Measurements from ENCODE around the gene COPS8. TPM values are rescaled to one million over a fixed set of nuclear protein-coding genes. Genes with fewer than 3 reads are reported as not detected.

Gene COPS8
- total RNA-seq, 2 experiments from 2014 or later: 39.5 to 42.2 TPM

DNA sequence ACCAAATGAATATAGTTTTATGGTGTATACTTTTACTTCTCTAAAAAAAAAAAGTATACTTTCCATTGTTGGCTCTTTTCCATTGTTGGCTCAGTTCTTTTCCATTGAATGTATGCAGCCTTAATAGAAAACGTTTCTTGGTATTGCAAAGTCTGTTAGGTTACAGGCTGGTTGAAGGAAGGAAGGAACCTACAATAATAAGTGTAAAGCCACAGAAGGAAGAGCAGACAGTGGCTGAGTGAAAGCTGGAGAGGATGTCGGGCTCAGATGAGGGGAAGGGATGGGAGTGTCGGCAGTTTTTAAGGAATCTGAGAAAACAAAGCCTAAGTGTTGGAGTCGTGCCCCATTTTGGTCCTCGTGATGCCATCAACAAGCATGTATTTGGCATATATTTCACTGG lies 6.8 kb downstream of the COPS8 start:
- ChIA-PET CTCF (no interaction called here), POLR2A (no interaction called here)
- no peak for ATAC-seq
- Mint-ChIP-seq H3K4me3 (no peak overlapping the region), H3K27ac (no peak overlapping the region), H3K27me3 (ENCODE audit: low read depth) (no peaks in the 10 kb centered on the region), H3K36me3 (ENCODE audit: low read depth) (peaks cover 17% of the 10 kb centered on the region), H3K4me1 (ENCODE audit: low read depth) (peaks cover 3% of the 10 kb centered on the region), H3K9me3 (ENCODE audit: insufficient read depth) (no peaks in the 10 kb centered on the region)
- no peak for DNase-seq

DNA sequence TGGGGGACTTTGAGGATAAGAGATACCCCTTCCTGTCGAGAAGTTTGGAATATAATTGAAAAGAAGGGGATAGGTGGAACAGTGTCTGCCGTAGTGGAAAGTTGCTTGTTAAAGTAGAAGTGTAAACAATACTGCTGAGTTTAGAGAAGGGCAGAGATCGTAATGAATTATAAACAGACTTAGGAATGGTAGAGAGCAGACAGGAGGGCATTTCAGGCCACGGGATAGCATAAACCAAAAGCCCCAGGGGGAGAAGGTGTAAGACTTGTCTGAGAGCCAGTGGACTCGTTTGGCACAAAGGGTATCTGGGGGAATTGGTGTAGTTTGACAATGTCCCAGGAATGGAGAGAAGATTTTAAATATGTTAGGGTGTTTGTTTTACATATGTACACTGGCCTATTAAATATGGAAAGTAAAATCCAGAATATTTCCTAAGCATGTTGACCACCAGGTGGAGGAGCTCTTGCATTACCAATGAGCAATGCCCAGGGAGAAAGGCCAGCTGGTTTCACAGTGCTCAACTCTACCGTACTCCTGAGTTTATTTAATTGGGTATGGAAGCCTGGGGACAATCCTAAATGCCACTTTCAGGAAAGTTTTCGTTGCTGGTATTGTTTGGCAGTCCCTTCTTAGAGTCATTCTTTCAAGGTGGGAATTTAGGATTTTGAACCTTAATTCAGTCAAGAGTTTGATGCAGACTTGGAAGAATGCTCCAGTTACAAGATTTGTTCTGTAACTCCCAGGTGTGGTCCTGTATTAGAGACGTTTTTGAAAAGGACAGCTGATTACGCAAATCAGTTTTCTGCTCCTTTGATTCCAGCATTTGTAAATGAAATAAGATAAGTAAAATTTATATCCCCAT lies 7.5 kb downstream of the COPS8 start:
- POLR2A ChIA-PET: no interaction called here
- DNase-seq (no peak), ATAC-seq (no peak)
- H3K9me3 Mint-ChIP-seq (ENCODE audit: insufficient read depth): no peaks in the 10 kb centered on the region
- H3K27me3 Mint-ChIP-seq (ENCODE audit: low read depth): no peaks in the 10 kb centered on the region
- no peaks in the 10 kb centered on the region for H3K4me1 Mint-ChIP-seq (ENCODE audit: low read depth)
- H3K4me3 Mint-ChIP-seq: no peak overlapping the region
- H3K36me3 Mint-ChIP-seq (ENCODE audit: low read depth): peaks cover 21% of the 10 kb centered on the region
- no peak overlapping the region for H3K27ac Mint-ChIP-seq
- CTCF ChIA-PET: no interaction called here

DNA sequence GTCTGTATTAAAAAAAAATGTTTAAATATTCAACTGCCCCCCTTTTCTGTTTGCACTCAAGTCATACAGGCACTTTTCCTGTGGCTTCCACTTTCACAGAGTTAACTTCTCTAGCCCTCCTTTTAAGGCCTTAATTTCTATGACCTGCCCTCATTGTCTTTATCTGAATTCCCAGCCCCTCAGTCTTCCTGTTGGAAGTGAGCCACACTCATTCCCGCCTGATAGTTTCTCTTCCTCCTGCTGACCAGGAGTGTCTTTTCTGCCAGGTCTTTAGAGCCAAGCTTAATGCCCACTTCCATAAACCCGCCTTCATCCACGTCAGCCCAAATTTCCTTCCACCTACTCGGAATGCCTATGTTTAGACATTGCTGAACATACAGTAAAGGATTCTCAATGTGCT lies 10.5 kb downstream of the COPS8 start:
- POLR2A ChIA-PET: interaction anchor here (2.0 kb wide), 1 partner anchor 10 kb away, joined by 7 read pairs; the partner anchor contains the start of gene COPS8
- CTCF ChIA-PET: interaction anchor here (1.7 kb wide), 1 partner anchor 11 kb away, joined by 4 read pairs; no protein-coding TSS in a partner anchor
- Mint-ChIP-seq H3K4me3 (no peak overlapping the region), H3K4me1 (ENCODE audit: low read depth) (no peaks in the 10 kb centered on the region), H3K27ac (no peak overlapping the region), H3K27me3 (ENCODE audit: low read depth) (no peaks in the 10 kb centered on the region), H3K9me3 (ENCODE audit: insufficient read depth) (no peaks in the 10 kb centered on the region), H3K36me3 (ENCODE audit: low read depth) (peaks cover 29% of the 10 kb centered on the region)
- ATAC-seq (no peak), DNase-seq (no peak)

DNA sequence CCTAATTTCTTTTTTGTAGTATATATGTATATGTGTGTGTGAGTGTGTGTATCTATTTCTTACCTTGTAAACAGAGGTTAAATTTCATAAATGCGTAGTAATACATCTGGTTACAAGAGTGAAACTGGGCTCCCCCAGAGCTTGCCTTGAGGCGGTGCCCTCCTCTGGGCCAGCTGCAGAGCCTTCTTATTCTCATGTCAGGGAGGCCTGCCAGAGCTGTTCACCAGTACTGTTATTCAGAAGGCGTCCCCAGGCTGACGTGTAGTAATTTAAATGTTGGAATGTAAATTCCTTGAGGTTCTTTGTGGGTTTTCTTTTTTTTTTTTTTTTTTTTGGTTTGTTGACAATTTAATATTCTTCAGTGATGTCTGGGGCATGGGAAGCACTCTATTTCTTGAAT lies 11.2 kb downstream of the COPS8 start:
- peaks cover 29% of the 10 kb centered on the region for H3K36me3 Mint-ChIP-seq (ENCODE audit: low read depth)
- H3K4me3 Mint-ChIP-seq: no peak overlapping the region
- DNase-seq (no peak), ATAC-seq (no peak)
- H3K27ac Mint-ChIP-seq: no peak overlapping the region
- no peaks in the 10 kb centered on the region for H3K9me3 Mint-ChIP-seq (ENCODE audit: insufficient read depth)
- ChIA-PET CTCF (interaction anchor here (1.7 kb wide), 1 partner anchor 12 kb away, joined by 4 read pairs; no protein-coding TSS in a partner anchor), POLR2A (interaction anchor here (2.0 kb wide), 1 partner anchor 11 kb away, joined by 7 read pairs; the partner anchor contains the start of gene COPS8)
- H3K27me3 Mint-ChIP-seq (ENCODE audit: low read depth): no peaks in the 10 kb centered on the region
- H3K4me1 Mint-ChIP-seq (ENCODE audit: low read depth): no peaks in the 10 kb centered on the region

DNA sequence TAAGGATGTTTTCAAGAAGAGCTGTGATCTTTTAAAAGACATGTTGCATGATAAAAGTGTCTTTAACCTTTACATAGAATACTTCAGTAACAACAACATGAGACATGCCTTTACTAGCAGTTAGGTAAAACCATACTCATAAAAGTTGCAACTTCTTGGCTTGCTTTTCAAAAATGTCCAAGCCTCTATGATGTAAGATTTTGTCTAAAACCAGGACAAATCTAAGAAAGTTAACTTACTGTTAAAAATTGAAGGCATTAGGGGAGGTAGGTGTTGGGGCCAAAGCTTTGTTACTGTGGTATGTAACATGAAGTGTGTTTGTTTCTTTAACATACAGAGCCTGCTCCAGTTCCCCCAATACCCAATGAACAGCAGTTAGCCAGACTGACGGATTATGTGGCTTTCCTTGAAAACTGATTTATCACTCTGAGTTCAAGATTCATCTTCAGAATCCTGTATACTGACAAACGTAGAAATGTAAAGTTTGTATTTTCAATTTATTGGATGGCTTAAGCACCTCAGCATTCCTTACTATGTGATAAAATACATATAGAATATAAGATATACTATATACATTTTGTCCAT lies 11.7 kb downstream of the COPS8 start:
- Mint-ChIP-seq H3K27me3 (ENCODE audit: low read depth) (no peaks in the 10 kb centered on the region), H3K4me3 (no peak overlapping the region), H3K4me1 (ENCODE audit: low read depth) (no peaks in the 10 kb centered on the region), H3K27ac (no peak overlapping the region), H3K36me3 (ENCODE audit: low read depth) (peaks cover 28% of the 10 kb centered on the region), H3K9me3 (ENCODE audit: insufficient read depth) (no peaks in the 10 kb centered on the region)
- ATAC-seq: no peak
- no peak for DNase-seq
- CTCF ChIA-PET: interaction anchor here (1.7 kb wide), 1 partner anchor 13 kb away, joined by 4 read pairs; no protein-coding TSS in a partner anchor
- POLR2A ChIA-PET: no interaction called here

DNA sequence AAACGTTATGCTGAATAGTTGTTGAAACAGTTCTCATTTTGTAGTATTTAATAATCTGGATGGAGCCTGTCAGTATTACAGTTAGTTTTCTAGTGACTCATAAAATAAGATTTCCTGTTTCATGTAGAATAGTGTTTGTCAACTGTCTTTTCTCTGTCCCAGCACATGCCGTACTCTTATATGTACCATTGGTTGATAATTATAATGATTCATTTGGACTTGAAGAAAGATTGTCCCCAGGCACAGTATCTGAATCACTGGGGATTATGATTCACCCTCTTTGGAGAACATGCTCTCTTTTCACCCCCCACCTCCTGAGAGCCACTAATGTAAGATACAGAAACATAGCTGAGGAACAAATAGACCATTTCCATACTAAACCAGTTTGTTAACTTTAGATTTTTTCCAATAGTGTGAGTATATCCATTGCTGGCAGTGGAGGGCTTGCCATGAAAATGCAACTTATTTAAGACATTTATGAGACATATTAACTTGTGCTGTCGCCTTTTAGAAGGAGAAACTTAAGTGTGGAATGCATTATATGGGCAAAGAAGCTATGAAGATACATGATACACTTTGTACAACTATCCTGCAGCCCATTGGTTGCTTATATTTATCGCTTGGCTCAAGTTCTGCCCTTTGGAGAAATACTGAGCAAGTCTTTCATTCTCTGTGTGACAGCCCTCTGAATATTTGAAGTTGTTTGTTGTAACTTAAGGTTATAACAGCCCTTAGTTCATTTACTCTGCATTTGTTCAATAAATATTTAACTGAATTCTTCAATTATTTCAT lies 12.4 kb downstream of the COPS8 start:
- Mint-ChIP-seq H3K9me3 (ENCODE audit: insufficient read depth) (no peaks in the 10 kb centered on the region), H3K36me3 (ENCODE audit: low read depth) (peaks cover 30% of the 10 kb centered on the region), H3K27ac (no peak overlapping the region), H3K4me1 (ENCODE audit: low read depth) (no peaks in the 10 kb centered on the region), H3K27me3 (ENCODE audit: low read depth) (no peaks in the 10 kb centered on the region), H3K4me3 (no peak overlapping the region)
- ChIA-PET POLR2A (no interaction called here), CTCF (no interaction called here)
- no peak for ATAC-seq
- DNase-seq: no peak

DNA sequence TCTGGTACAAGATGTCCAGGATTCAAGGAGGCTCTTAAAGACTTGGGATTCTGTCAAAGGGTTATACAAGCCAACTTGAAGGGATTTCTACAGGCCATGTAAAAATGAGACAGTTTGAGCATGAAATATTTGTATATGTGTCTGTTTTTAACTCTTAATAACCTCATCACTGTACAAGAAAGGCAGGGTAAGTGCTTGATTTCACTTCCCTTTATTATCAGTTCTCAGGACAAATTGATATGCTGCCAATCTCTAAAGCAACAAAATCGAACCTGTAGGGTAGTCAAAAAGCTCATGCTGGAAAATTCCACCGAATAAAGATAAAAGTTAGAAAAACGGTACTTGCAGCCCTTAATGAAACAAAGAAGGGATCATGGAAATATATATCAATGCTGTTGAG lies 14.1 kb downstream of the COPS8 start:
- Mint-ChIP-seq H3K9me3 (ENCODE audit: insufficient read depth) (no peaks in the 10 kb centered on the region), H3K36me3 (ENCODE audit: low read depth) (peaks cover 26% of the 10 kb centered on the region), H3K4me1 (ENCODE audit: low read depth) (no peaks in the 10 kb centered on the region), H3K27ac (no peak overlapping the region), H3K27me3 (ENCODE audit: low read depth) (no peaks in the 10 kb centered on the region), H3K4me3 (no peak overlapping the region)
- DNase-seq: no peak
- ChIA-PET CTCF (no interaction called here), POLR2A (no interaction called here)
- no peak for ATAC-seq

DNA sequence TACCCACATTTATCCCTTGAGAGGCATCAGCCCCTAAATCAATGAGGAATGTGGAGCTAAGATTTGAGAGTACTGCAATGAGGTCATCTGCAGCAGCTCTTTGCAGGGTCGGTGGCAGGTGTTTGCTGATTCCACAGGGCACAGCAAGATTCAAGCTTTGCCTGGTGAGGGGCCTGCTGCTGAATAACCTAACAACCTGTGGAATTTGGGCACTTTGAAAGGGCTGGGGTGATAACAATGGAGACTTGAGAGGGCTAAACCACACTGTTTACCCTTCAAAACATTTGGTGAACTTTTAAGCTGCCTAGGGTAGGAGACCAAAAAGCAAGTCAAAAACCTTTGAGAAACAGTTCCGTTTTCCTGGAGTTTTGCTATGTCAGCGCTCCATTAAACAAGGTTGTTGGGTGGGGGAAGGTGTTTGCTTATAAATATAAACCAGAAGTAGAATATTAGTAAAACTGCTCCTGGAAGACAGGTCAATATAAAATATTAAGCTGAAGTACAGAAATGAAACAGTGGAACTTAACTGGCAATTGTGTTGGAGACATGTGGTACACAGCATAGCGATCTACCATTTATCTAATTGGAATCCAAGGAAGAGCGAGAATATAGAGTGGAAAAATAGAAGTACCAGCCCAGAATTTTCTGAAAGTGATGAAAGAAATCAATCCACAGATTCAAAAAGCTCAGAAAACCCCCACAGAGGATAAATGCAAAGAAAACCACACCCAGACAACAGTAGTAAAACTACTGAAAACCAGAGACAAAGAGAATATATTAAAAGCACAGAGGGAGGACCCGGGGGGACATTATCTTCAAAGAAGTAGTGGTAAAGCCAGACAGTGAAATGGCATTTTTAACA lies 15.7 kb downstream of the COPS8 start:
- ChIA-PET POLR2A (no interaction called here), CTCF (interaction anchor here (1.2 to 1.4 kb wide), 2 partner anchors 15 to 21 kb away, joined by 3 to 4 read pairs; partner anchors contain the start of gene COPS8)
- ATAC-seq (no peak), DNase-seq (no peak)
- H3K27me3 Mint-ChIP-seq (ENCODE audit: low read depth): no peaks in the 10 kb centered on the region
- no peak overlapping the region for H3K4me3 Mint-ChIP-seq
- no peaks in the 10 kb centered on the region for H3K4me1 Mint-ChIP-seq (ENCODE audit: low read depth)
- no peaks in the 10 kb centered on the region for H3K9me3 Mint-ChIP-seq (ENCODE audit: insufficient read depth)
- peaks cover 25% of the 10 kb centered on the region for H3K36me3 Mint-ChIP-seq (ENCODE audit: low read depth)
- H3K27ac Mint-ChIP-seq: no peak overlapping the region

DNA sequence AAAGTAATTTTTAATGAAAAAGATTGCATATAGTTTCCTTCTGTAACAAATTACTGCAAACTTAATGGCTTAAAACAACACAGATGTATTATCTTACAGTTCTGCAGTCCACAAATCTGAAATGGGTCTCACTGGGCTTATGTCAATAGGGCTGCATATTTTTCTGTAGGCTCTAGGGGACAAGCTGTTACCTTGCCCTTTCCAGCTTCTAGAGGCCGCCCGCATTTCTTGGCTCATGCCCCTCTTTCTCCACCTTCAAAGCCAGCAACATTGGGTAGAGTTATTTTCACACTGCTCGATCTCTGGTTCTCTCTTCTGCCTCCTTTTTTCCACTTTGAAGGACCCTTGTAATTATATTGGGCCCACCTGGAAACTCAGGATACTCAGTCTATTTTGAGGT lies 16.7 kb downstream of the COPS8 start:
- Mint-ChIP-seq H3K27ac (no peak overlapping the region), H3K9me3 (ENCODE audit: insufficient read depth) (no peaks in the 10 kb centered on the region), H3K4me1 (ENCODE audit: low read depth) (no peaks in the 10 kb centered on the region), H3K36me3 (ENCODE audit: low read depth) (peaks cover 19% of the 10 kb centered on the region), H3K27me3 (ENCODE audit: low read depth) (no peaks in the 10 kb centered on the region), H3K4me3 (no peak overlapping the region)
- CTCF ChIA-PET: no interaction called here
- POLR2A ChIA-PET: interaction anchor here (1.1 kb wide), 1 partner anchor 16 kb away, joined by 3 read pairs; the partner anchor contains the start of gene COPS8
- ATAC-seq (no peak), DNase-seq (no peak)

DNA sequence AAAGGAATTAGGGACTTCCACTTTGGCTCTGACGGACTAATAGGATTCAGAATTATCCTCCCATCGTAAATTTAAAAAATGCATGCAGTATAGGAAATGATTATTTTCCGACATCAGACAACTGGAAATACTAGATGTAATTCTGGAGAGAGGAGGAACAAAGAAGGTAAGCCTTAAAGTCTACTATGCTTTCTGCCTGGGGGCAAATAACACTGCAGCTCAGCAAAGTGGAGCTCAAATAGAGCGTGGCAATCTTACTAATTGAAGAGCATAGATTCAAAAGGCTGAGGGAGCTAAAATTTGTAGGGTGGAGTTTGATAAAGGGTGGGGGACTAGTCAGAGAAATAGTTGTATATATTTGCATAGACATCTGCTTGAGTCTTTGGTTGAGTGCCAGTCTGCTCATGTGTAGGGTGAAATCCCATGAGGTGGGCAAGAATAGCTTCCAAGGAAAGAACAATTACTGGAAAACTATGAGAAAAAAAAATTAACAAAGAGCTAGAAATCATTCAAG lies 23.8 kb downstream of the COPS8 start:
- peaks cover 2% of the 10 kb centered on the region for H3K36me3 Mint-ChIP-seq (ENCODE audit: low read depth)
- H3K9me3 Mint-ChIP-seq (ENCODE audit: insufficient read depth): no peaks in the 10 kb centered on the region
- no peak overlapping the region for H3K27ac Mint-ChIP-seq
- no peak overlapping the region for H3K4me3 Mint-ChIP-seq
- H3K4me1 Mint-ChIP-seq (ENCODE audit: low read depth): no peaks in the 10 kb centered on the region
- ATAC-seq (no peak), DNase-seq (no peak)
- peaks cover 2% of the 10 kb centered on the region for H3K27me3 Mint-ChIP-seq (ENCODE audit: low read depth)
- ChIA-PET POLR2A (no interaction called here), CTCF (interaction anchor here (1.3 kb wide), 1 partner anchor 12 kb away, joined by 3 read pairs; no protein-coding TSS in a partner anchor)
